ENCODE results near the gene RPL36. TPM values are rescaled to one million over a fixed set of nuclear protein-coding genes. Genes with fewer than 3 reads are reported as not detected.

RPL36 gene
- total RNA-seq, 3 donors from 2014 or later: 687 to 1,274 (median 863) TPM

- DNase-seq (ENCODE audit: low spot score in 2 of 2): no peak
- intact Hi-C loops (cut with DNase I; ENCODE audit: low total_unique reads): no loop called here
- H3K9me3 ChIP-seq: no peaks in the 10 kb centered on the region
- no peak overlapping the region for H3K27ac ChIP-seq
- H3K27me3 ChIP-seq: no peaks in the 10 kb centered on the region
- no peak for TF ChIP-seq CTCF (IDR thresholded peaks at IDR 0.05)
- no peak for TF ChIP-seq POLR2A (IDR thresholded peaks at IDR 0.05)
- TF ChIP-seq POLR2AphosphoS5 (IDR thresholded peaks at IDR 0.05): no peak
- no peaks in the 10 kb centered on the region for H3K4me1 ChIP-seq
- no peak overlapping the region for H3K4me3 ChIP-seq
- H3K36me3 ChIP-seq: peaks cover 10% of the 10 kb centered on the region
Observed at GRCh38 chr19:5665781-5666513, 24.1 kb upstream of the RPL36 start.

GRCh38 chr19:5666921-5667610 lies 23.0 kb upstream of the RPL36 start:
- Histone ChIP-seq H3K36me3 (peaks cover 10% of the 10 kb centered on the region), H3K4me3 (no peak overlapping the region), H3K27ac (no peak overlapping the region), H3K4me1 (no peaks in the 10 kb centered on the region), H3K9me3 (no peaks in the 10 kb centered on the region), H3K27me3 (no peaks in the 10 kb centered on the region)
- intact Hi-C loops (cut with DNase I; ENCODE audit: low total_unique reads): no loop called here
- no peak for DNase-seq (ENCODE audit: low spot score in 2 of 2)
- no peak for TF ChIP-seq POLR2AphosphoS5 (IDR thresholded peaks at IDR 0.05)
- TF ChIP-seq CTCF (IDR thresholded peaks at IDR 0.05): no peak
- TF ChIP-seq POLR2A (IDR thresholded peaks at IDR 0.05): no peak

- Histone ChIP-seq H3K9me3 (no peaks in the 10 kb centered on the region), H3K36me3 (peaks cover 10% of the 10 kb centered on the region), H3K4me1 (no peaks in the 10 kb centered on the region), H3K27ac (no peak overlapping the region), H3K4me3 (no peak overlapping the region), H3K27me3 (no peaks in the 10 kb centered on the region)
- no peak for DNase-seq (ENCODE audit: low spot score in 2 of 2)
- TF ChIP-seq POLR2AphosphoS5 (IDR thresholded peaks at IDR 0.05): no peak
- no peak for TF ChIP-seq POLR2A (IDR thresholded peaks at IDR 0.05)
- no peak for TF ChIP-seq CTCF (IDR thresholded peaks at IDR 0.05)
- intact Hi-C loops (cut with DNase I; ENCODE audit: low total_unique reads): no loop called here
Observed at GRCh38 chr19:5667751-5668271, 22.3 kb upstream of the RPL36 start.

- peaks cover 3% of the 10 kb centered on the region for H3K36me3 ChIP-seq
- TF ChIP-seq POLR2A (IDR thresholded peaks at IDR 0.05) (no peak), CTCF (IDR thresholded peaks at IDR 0.05) (no peak), POLR2AphosphoS5 (IDR thresholded peaks at IDR 0.05) (no peak)
- H3K4me3 ChIP-seq: no peak overlapping the region
- H3K9me3 ChIP-seq: no peaks in the 10 kb centered on the region
- H3K27me3 ChIP-seq: no peaks in the 10 kb centered on the region
- intact Hi-C loops (cut with DNase I; ENCODE audit: low total_unique reads): no loop called here
- no peak overlapping the region for H3K27ac ChIP-seq
- no peak for DNase-seq (ENCODE audit: low spot score in 2 of 2)
- no peaks in the 10 kb centered on the region for H3K4me1 ChIP-seq
Observed at GRCh38 chr19:5669212-5669611, 20.9 kb upstream of the RPL36 start.

GRCh38 chr19:5671600-5671999 lies 18.5 kb upstream of the RPL36 start:
- Histone ChIP-seq H3K9me3 (no peaks in the 10 kb centered on the region), H3K36me3 (no peaks in the 10 kb centered on the region), H3K4me3 (no peak overlapping the region), H3K4me1 (no peaks in the 10 kb centered on the region), H3K27me3 (no peaks in the 10 kb centered on the region), H3K27ac (no peak overlapping the region)
- intact Hi-C loops (cut with DNase I; ENCODE audit: low total_unique reads): no loop called here
- no peak for DNase-seq (ENCODE audit: low spot score in 2 of 2)
- TF ChIP-seq POLR2A (IDR thresholded peaks at IDR 0.05) (no peak), POLR2AphosphoS5 (IDR thresholded peaks at IDR 0.05) (no peak), CTCF (IDR thresholded peaks at IDR 0.05) (no peak)
